Measurements from ENCODE around the gene UGT1A8.

DNA sequence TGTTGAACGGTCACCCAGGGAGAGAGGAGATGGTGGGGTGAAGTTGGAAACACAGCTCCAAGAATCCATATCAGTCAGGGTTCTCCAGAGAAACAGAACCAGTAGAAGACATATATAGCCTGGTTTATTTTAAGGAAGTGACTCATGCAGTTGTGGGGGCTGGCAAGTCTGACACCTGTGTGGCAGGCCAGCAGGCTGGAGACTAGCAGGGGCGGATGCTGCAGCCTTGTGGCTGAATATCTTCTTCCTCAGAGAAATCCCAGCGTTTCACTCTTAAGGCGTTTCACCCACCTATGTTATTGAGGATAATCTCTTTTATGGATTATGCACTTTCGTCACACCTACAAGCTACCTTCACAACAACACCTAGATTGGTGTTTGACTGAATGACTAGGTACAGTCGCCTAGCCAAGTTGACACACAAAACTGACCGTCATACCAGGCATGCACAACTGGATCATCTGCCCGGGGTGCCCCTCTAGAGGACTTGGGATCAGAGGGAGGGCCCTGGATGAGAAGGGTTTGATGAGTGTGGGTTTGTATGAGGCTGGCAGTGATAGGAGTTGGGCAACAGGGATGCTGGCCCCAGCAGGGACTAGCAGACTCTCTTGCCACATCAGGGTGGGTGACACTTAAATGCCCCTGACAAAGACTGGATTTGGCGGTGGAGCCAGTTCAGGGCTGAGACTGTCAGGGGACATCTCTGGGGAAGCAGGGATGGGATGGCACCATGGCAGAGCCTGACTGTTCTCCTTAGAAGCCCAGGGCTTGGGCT lies 184.1 kb downstream of the UGT1A8 start:
- TF ChIP-seq YY1 (IDR thresholded peaks at IDR 0.05; ENCODE audit: insufficient read depth, insufficient read length), result no peak
- TF ChIP-seq SUZ12 (IDR thresholded peaks at IDR 0.05; ENCODE audit: extremely low read depth, insufficient read depth, insufficient read length), result no peak

Measured in NT2/D1 (cell line).